D721Med (cell line): Measurements from ENCODE around the gene ULK4.

Experiments used
- DNase-seq: peaks from one replicate; pipeline ENCODE4 v3.0.0; 2011; ENCODE audit warnings: low spot score; ENCODE audit not compliant: insufficient read length
- FAIRE-seq: peaks from 2 replicates; lab custom pipeline; 2011; peaks lifted over from hg19 to GRCh38; lab: Jason Lieb, UNC
- CTCF ChIP-seq: IDR thresholded peaks from 2 replicates; pipeline ENCODE4 v1.5.1; 2012; ENCODE audit warnings: mild to moderate bottlenecking, control low read depth; ENCODE audit not compliant: insufficient read depth; ENCODE audit errors: missing control alignments

The ULK4 gene

GRCh38 chr3:41350441-41350840 is 611.5 kb downstream of the ULK4 start:
- DNase-seq (no peak), FAIRE-seq (no peak)
- TF ChIP-seq CTCF: no peak

GRCh38 chr3:41348401-41348800 is 613.5 kb downstream of the ULK4 start:
- no peak for DNase-seq
- FAIRE-seq: no peak
- TF ChIP-seq CTCF: no peak

- TF ChIP-seq CTCF: no peak
- FAIRE-seq (no peak), DNase-seq (no peak)
Measured at GRCh38 chr3:41346698-41347270, 615.1 kb downstream of the ULK4 start.

GRCh38 chr3:41345788-41346187 is 616.1 kb downstream of the ULK4 start:
- no peak for DNase-seq
- no peak for TF ChIP-seq CTCF

GRCh38 chr3:41339758-41340157 is 622.1 kb downstream of the ULK4 start:
- no peak for TF ChIP-seq CTCF
- FAIRE-seq: no peak
- DNase-seq: no peak

More at GRCh38 chr3:41345788-41346187, 616.1 kb downstream of the ULK4 start:
- no peak for FAIRE-seq

- DNase-seq (no peak), FAIRE-seq (no peak)
- TF ChIP-seq CTCF: no peak
Measured at GRCh38 chr3:41338276-41338675, 623.6 kb downstream of the ULK4 start.

- FAIRE-seq (no peak), DNase-seq (no peak)
- TF ChIP-seq CTCF: no peak
Measured at GRCh38 chr3:41334426-41334825, 627.5 kb downstream of the ULK4 start.
